Ammon's horn (tissue), 1 donor: ENCODE results near the gene UCP3.

Experiments used
- DNase-seq: peaks from one replicate; pipeline ENCODE4 v3.0.0-alpha.2; 2016; ENCODE audit warnings: low spot score

UCP3 gene

GRCh38 chr11:73977856-73978519 lies 30.9 kb downstream of the UCP3 start:
- no peak for DNase-seq

DNA sequence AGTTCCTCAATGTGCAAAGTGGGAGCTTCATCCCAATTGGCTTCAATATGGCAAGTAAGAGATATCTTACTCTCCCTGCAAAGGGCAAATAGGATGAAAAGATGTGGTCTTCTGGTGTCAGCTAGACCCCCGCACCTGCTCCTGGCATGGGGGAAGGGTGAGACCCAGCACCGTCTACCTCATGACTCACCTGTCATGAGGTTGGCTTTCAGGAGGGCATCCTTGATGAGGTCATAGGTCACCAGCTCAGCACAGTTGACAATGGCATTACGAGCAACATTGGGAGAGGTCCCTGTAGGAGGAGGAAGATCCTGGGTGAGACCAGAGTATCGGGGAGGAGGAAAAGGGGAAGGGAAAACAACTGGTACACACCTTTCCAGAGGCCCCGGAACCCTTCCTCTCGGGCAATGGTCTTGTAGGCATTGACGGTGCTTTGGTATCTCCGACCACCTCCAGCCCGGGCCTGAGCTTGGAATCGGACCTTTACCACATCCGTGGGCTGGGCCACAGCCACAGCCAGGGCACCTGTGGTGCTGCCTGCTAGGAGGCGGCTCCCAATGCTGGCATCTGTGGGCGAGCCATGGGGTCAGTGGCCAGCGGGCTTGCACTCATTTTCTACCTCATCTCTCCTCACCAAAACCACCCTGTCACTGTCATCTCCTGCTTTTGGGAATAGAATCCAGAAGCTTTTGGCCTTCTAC lies 32.3 kb downstream of the UCP3 start:
- no peak for DNase-seq

DNA sequence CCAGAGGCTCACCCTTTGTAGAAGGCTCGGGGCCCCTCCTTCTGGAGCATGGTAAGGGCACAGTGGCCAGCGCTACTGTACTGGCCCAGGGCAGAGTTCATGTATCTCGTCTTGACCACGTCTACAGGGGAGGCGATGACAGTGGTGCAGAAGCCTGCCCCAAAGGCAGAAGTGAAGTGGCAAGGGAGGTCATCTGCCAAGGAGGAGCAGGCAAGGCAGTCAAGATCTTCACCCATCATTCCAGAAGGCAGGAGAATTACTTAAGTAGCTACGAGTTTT lies 33.5 kb downstream of the UCP3 start:
- DNase-seq = no peak

- no peak for DNase-seq
Observed at GRCh38 chr11:73974604-73975478, 34.0 kb downstream of the UCP3 start.

DNA sequence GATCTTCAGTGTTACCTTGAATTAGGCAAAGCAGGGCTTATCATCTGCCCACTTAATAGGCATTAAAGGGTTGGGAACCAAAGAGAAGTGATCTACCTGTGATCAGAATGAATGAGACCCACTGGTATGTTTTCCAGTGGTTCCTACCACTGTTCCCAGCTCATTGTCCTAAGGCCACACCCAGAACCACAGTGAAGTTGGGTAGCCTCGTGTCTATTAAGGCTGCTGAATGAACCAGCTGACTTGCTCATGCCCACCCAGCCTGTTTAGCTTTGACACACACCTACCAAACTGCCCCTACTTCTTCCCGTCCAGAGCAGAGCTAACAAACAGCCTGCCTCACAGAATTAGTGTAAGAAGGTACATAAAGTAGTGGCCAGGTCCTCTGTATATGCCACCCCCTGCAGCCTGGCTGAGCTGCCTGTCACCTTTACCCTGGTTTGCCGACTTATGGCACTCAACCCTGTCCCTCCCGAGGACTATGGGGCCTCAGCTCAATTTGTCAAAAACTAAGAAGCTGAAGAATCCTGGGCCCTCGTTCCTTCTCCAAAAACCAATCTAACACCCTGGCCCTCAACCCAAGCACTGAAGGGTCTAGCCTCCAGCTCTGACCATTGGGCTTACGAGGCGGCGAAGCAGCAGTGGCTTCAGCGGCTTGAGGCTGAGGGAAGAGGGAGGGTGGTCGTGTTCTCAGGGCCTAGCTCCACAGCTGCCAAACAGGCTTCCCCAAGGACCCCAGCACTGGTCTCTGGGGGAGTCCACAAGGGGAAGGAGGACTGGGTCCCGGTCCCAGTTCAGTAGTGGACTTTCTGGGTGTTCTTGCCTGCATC lies 36.0 kb downstream of the UCP3 start:
- no peak for DNase-seq

- no peak for DNase-seq
Observed at GRCh38 chr11:73972187-73972586, 36.7 kb downstream of the UCP3 start.

GRCh38 chr11:73971175-73971719 lies 37.6 kb downstream of the UCP3 start:
- no peak for DNase-seq

DNA sequence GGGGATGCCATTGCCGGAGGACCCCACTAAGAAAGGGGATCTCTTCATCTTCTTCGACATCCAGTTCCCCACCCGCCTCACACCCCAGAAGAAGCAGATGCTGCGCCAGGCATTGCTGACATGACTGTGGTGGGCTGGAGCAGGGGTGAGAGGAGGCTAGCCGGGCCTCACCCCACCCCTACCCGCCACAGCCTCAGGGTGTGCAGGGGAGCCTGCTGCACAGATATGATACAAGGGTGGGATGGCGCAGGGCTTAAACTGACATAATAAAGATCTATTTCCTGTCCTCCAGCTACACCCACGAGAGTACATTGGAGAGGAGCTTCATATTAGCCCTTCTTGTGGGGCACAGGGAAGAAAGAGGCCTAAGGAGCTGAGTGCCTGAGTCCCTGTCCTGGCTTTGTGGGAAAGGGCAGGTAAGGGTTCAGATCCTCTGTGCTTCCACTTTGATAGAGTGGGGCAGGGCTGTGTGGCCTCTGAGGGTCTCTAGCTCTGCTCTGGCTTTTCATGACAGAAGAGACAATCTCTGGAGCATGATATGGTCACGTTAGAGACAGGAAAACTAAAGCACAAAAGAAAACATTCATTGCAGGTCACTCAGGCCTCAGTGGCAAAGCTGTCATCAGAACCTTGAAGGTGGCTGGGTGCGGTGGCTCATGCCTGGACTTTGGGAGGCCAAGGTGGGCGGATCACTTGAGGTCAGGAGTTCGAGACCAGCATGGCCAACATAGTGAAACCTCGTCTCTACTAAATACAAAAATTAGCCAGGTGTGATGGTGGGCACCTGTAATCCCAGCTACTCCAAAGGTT lies 38.7 kb downstream of the UCP3 start:
- DNase-seq = no peak

GRCh38 chr11:73969091-73969490 lies 39.8 kb downstream of the UCP3 start:
- no peak for DNase-seq

- DNase-seq = no peak
Observed at GRCh38 chr11:73968356-73968966, 40.4 kb downstream of the UCP3 start.

DNA sequence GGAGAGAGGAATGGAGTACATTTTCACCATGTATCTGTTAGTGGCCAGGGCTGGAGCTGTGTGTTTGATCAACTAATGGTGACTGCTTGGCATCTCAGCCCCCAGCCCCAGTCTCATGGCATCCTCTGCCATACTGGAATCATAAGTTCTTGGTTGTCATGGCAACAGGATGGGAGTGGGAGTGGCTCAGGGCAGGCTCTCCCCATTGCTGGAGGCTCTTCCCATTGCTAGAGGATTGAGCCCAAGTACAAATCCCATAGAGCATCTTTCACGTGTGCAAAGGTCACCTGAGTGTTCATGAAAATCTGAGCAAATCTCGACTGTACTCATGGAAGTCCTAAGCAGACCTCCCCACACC lies 43.1 kb downstream of the UCP3 start:
- no peak for DNase-seq

GRCh38 chr11:73965076-73965763 lies 43.7 kb downstream of the UCP3 start:
- no peak for DNase-seq

GRCh38 chr11:73963861-73964260 lies 45.0 kb downstream of the UCP3 start:
- DNase-seq = no peak

- DNase-seq = peak; percentile 77
Observed at GRCh38 chr11:73962101-73962705, 46.7 kb downstream of the UCP3 start.

- no peak for DNase-seq
Observed at GRCh38 chr11:73961321-73961720, 47.6 kb downstream of the UCP3 start.

DNA sequence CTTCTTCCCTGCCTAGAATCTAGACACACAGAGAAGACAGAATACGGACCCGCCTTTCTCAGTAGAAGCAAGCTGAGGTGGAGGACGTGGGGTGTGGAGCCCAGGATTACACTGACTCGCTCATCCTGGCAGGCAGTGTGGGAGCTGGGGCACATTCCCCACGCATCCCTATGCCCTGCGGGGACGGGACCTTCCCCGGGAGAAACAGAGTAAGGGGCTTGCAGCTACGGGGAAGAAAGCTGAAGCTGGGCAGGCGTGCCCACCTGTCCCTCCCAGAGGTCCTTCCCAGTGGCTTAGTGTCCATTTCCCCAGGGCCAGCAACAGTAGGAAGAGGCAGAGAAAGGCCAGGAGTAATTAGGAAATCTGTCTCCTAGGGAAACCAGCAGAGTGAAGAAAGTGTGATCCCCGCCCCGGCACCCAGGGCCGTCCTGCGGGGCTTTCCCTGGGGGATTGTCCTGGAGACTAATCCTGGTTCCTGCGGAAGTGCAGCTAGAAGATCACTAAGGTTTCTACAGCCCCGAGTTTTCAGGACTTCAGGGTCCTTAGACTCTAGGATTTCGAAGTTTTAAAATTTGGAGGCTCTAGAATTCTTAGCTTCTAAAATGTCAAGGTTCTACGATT lies 50.3 kb downstream of the UCP3 start:
- no peak for DNase-seq

DNA sequence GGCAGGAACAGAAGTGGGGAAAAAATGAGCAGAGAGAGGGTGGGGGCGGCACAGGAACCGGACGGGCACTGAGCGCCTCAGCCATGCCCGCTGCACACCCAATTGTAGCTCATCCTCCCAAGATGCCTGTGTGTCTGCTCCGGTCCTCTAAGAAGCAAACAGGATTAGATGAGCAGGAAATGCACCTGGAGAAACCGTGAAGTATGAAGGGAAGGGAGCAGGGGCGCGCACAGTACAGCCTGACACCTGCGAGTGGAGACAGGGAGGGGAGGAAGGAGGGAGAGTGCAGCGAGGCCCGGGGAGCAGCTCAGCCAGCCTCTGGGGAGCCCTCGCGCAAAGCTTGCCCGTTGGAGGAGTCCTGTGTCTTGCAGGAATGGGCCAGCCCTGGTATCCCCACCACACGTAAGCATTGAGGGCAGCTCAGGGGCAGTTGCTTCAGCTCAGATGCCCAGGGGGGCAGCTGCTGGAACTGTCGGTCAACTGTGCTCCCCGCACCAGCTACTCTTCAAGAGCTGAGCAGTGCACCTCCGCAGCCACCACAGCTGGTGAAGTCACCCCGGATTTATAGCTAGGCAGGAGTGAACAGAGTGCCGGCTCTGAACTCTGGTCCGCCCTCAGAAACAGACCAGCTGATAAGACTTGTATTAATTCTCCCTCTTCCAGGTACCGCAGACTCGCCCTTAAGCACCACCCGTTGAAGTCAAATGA lies 51.1 kb downstream of the UCP3 start:
- DNase-seq = no peak

DNA sequence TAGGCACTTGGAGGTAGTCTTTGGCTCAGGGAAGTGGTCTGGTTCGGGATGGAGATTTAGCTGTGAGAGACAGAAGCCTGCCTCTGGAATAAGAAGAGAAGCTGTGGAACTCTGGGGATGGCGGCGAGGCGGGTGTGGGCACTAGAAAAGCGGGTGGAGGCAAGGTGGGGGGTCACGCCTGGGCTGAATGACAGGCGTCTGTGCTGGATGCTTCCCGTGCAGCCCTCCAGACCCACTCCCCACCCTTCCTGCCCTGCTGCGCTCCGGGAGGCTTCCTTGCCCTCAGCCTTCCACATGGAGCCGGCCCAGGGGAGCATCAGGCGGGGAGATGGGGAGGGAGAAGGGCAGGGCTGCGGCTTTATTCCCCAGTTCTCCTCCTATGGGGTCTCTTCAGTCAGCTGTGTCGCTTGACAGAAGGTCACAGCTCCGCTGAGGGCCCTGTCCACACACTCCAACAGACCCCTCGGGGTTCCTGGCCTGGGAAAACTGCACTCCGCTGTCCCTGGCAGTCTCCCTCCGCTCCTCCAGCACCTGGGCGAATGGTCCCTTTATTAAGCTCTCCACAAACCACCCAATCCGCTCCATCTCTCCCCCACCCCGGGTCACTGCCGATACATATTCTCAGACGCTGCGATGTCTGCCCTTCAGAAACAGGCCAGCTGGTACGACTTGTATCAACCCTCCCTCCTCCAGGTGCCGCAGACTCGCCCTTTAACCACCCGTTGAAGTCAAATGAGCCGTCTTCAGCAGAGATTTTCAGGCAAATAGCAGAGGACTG lies 51.8 kb downstream of the UCP3 start:
- DNase-seq = no peak
